ENCODE measurements around the gene RNF44. TPM values are rescaled to one million over a fixed set of nuclear protein-coding genes. Genes with fewer than 3 reads are reported as not detected.
"Not testable (repeated sequence)": the region's sequence is repeated elsewhere in the genome, so short reads cannot be mapped to it uniquely, and the experiment has no call there.

The RNF44 gene
- total and polyA plus RNA-seq, 2 experiments from 2014 or later: 2.1 to 2.9 TPM

GRCh38 chr5:176489077-176489476 lies 48.1 kb downstream of the RNF44 start:
- H3K9me3 ChIP-seq (ENCODE audit: low read depth): no peaks in the 10 kb centered on the region
- no peaks in the 10 kb centered on the region; the same call in 1 of the 2 replicates for H3F3A ChIP-seq (ENCODE audit: insufficient read depth)
- TF ChIP-seq EZH2 (IDR thresholded peaks at IDR 0.05; ENCODE audit: insufficient read depth, poor library complexity, severe bottlenecking): no peak
- TF ChIP-seq EZH2phosphoT487 (IDR thresholded peaks at IDR 0.05; ENCODE audit: insufficient read depth, low read depth): no peak
- peaks cover 54% of the 10 kb centered on the region for H3K36me3 ChIP-seq (ENCODE audit: low read depth)
- in situ Hi-C loops (cut with MboI): no loop called here
- no peak for DNase-seq
- H3K27me3 ChIP-seq (replicated peaks; ENCODE audit: insufficient read depth): no peaks in the 10 kb centered on the region
- H3K79me2 ChIP-seq (ENCODE audit: insufficient read depth): peaks cover 63% of the 10 kb centered on the region
- no peak overlapping the region for H3K4me2 ChIP-seq (ENCODE audit: unreplicated experiment)
- no peak overlapping the region for H3K4me3 ChIP-seq
- no peak overlapping the region for H3K27ac ChIP-seq
- no peak overlapping the region for H3K9ac ChIP-seq
- 96 to 98% methylated on average over 1 of the region's 1 CpG for WGBS, 2 experiments (ENCODE audit: low coverage in 1 of 2, low lambda C conversion rate in 2 of 2, missing lambda C conversion rate in 2 of 2)
- H2AFZ ChIP-seq: no peak overlapping the region
- H3K4me1 ChIP-seq (ENCODE audit: insufficient read depth): 0 out of 2 replicates have a peak, but pooled peaks cover 10% of the 10 kb centered on the region
- H3K9me2 ChIP-seq (ENCODE audit: insufficient read depth): no peaks in the 10 kb centered on the region
- no peaks in the 10 kb centered on the region; the same call in 1 of the 2 replicates for H4K20me1 ChIP-seq (ENCODE audit: insufficient read depth)

GRCh38 chr5:176487160-176487559 lies 50.0 kb downstream of the RNF44 start:
- WGBS, 2 experiments (ENCODE audit: low coverage in 1 of 2, low lambda C conversion rate in 2 of 2, missing lambda C conversion rate in 2 of 2): 95 to 96% methylated on average over 4 of the region's 4 CpGs
- H3K4me2 ChIP-seq (ENCODE audit: unreplicated experiment); H4K20me1 ChIP-seq (ENCODE audit: insufficient read depth); H3F3A ChIP-seq (ENCODE audit: insufficient read depth); H3K9me2 ChIP-seq (ENCODE audit: insufficient read depth); H3K9ac ChIP-seq; H3K4me1 ChIP-seq (ENCODE audit: insufficient read depth); H3K4me3 ChIP-seq; DNase-seq; H2AFZ ChIP-seq; H3K27ac ChIP-seq; H3K9me3 ChIP-seq (ENCODE audit: low read depth); in situ Hi-C loops (cut with MboI); H3K27me3 ChIP-seq (replicated peaks; ENCODE audit: insufficient read depth): not testable (repeated sequence)
- Histone ChIP-seq H3K36me3 (ENCODE audit: low read depth) (peaks cover 42% of the 10 kb centered on the region), H3K79me2 (ENCODE audit: insufficient read depth) (peaks cover 80% of the 10 kb centered on the region)

DNA sequence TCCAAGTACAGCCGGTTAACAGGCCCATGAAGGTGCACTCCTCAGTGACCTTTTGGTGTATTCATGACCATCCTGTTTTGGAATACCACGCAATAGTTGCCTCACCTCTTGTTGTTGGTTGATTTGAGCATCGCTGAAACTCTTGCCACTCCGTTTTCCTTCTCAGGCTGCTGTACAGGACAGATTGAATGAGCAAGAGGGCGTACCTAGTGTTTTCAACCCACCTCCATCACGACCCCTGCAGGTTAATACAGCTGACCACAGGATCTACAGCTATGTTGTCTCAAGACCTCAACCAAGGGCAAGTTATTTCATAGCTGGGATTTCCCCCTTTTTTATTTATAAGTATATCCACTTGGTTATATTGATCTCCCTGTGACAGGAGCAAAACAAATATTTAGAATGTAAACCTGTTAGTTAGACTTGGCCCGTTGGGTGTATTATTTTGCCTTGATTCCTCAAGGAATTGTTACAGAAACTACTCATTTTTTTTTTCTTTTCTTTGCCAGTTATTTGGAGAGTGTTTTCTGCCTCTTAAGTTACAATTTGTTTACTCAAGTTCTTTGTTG lies 50.9 kb downstream of the RNF44 start:
- Histone ChIP-seq H3K4me2 (ENCODE audit: unreplicated experiment) (no peak overlapping the region), H3K9ac (no peak overlapping the region), H3K27me3 (replicated peaks; ENCODE audit: insufficient read depth) (no peaks in the 10 kb centered on the region), H3K4me3 (no peak overlapping the region), H3K79me2 (ENCODE audit: insufficient read depth) (peaks cover 86% of the 10 kb centered on the region), H3K9me3 (ENCODE audit: low read depth) (no peaks in the 10 kb centered on the region), H3F3A (ENCODE audit: insufficient read depth) (no peaks in the 10 kb centered on the region; the same call in 1 of the 2 replicates), H3K9me2 (ENCODE audit: insufficient read depth) (no peaks in the 10 kb centered on the region), H3K27ac (no peak overlapping the region), H3K4me1 (ENCODE audit: insufficient read depth) (0 out of 2 replicates have a peak, but pooled peaks cover 5% of the 10 kb centered on the region), H4K20me1 (ENCODE audit: insufficient read depth) (no peaks in the 10 kb centered on the region; the same call in 1 of the 2 replicates), H3K36me3 (ENCODE audit: low read depth) (peaks cover 41% of the 10 kb centered on the region), H2AFZ (no peak overlapping the region)
- in situ Hi-C loops (cut with MboI): no loop called here
- 97 to 99% methylated on average over 7 of the region's 7 CpGs for WGBS, 2 experiments (ENCODE audit: low coverage in 1 of 2, low lambda C conversion rate in 2 of 2, missing lambda C conversion rate in 2 of 2)
- DNase-seq: no peak
- TF ChIP-seq EZH2 (IDR thresholded peaks at IDR 0.05; ENCODE audit: insufficient read depth, poor library complexity, severe bottlenecking): no peak
- TF ChIP-seq EZH2phosphoT487 (IDR thresholded peaks at IDR 0.05; ENCODE audit: insufficient read depth, low read depth): no peak

- no peak overlapping the region for H3K4me2 ChIP-seq (ENCODE audit: unreplicated experiment)
- H3K4me3 ChIP-seq: no peak overlapping the region
- peaks cover 34% of the 10 kb centered on the region for H3K36me3 ChIP-seq (ENCODE audit: low read depth)
- no peak overlapping the region for H3K9ac ChIP-seq
- H3K9me3 ChIP-seq (ENCODE audit: low read depth): no peaks in the 10 kb centered on the region
- peaks cover 88% of the 10 kb centered on the region for H3K79me2 ChIP-seq (ENCODE audit: insufficient read depth)
- 56 to 61% methylated on average over 2 of the region's 2 CpGs for WGBS, 2 experiments (ENCODE audit: low coverage in 1 of 2, low lambda C conversion rate in 2 of 2, missing lambda C conversion rate in 2 of 2)
- no peaks in the 10 kb centered on the region; the same call in 1 of the 2 replicates for H4K20me1 ChIP-seq (ENCODE audit: insufficient read depth)
- H3K27me3 ChIP-seq (replicated peaks; ENCODE audit: insufficient read depth): no peaks in the 10 kb centered on the region
- in situ Hi-C loops (cut with MboI): no loop called here
- H3K4me1 ChIP-seq (ENCODE audit: insufficient read depth): no peaks in the 10 kb centered on the region
- DNase-seq: no peak
- no peaks in the 10 kb centered on the region for H3K9me2 ChIP-seq (ENCODE audit: insufficient read depth)
- H3F3A ChIP-seq (ENCODE audit: insufficient read depth): no peaks in the 10 kb centered on the region; the same call in 1 of the 2 replicates
- H2AFZ ChIP-seq: no peak overlapping the region
- H3K27ac ChIP-seq: no peak overlapping the region
- TF ChIP-seq EZH2 (IDR thresholded peaks at IDR 0.05; ENCODE audit: insufficient read depth, poor library complexity, severe bottlenecking) (no peak), EZH2phosphoT487 (IDR thresholded peaks at IDR 0.05; ENCODE audit: insufficient read depth, low read depth) (no peak)
These were observed 52.0 kb downstream of the RNF44 start for GRCh38 chr5:176485176-176485575.
